H1 (cell line): ENCODE results near the gene CCDC91. TPM values are rescaled to one million over a fixed set of nuclear protein-coding genes. Genes with fewer than 3 reads are reported as not detected.

Experiments
- CTCF ChIA-PET: fragments of 300-600 bp; sonication (Branson Sonifier 250); formaldehyde crosslinking; loops from one replicate; lab custom pipeline; 2021; ENCODE audit not compliant: partially characterized antibody; lab: Charles Lee
- POLR2A ChIA-PET: fragments of 300-600 bp; sonication (Branson Sonifier 250); formaldehyde crosslinking; loops from one replicate; lab custom pipeline; 2021; ENCODE audit warnings: inconsistent platforms; ENCODE audit not compliant: partially characterized antibody; lab: Charles Lee
- DNase-seq, 2 experiments: peaks; one replicate each; pipeline versions ENCODE4 v3.0.0 to v3.0.0-alpha.2; 2010 to 2022; ENCODE audit warnings: low spot score in 2 of 2, low read depth in 1 of 2, mixed read lengths in 1 of 2
- FAIRE-seq: peaks from 2 replicates; lab custom pipeline; 2011; peaks lifted over from hg19 to GRCh38; lab: Jason Lieb, UNC
- H2AFZ ChIP-seq: 2 replicates; pipeline ENCODE4 v1.8.1; 2012; ENCODE audit warnings: low read length, inconsistent platforms
- H2AK5ac ChIP-seq: 2 replicates; pipeline ENCODE4 v1.6.1; 2013; ENCODE audit warnings: low read depth, low read length
- H2BK120ac ChIP-seq: replicated peaks from 2 replicates; pipeline ENCODE3; 2013; ENCODE audit warnings: low read depth, low read length, inconsistent platforms
- H2BK12ac ChIP-seq: 2 replicates; pipeline ENCODE4 v1.6.1; 2013; ENCODE audit warnings: low read depth, low read length
- H2BK15ac ChIP-seq: 2 replicates; pipeline ENCODE4 v1.6.1; 2013; ENCODE audit warnings: low read length
- H2BK20ac ChIP-seq: 2 replicates; pipeline ENCODE4 v1.6.1; 2013; ENCODE audit warnings: low read length
- H2BK5ac ChIP-seq: 2 replicates; pipeline ENCODE4 v1.6.1; 2013; ENCODE audit warnings: low read depth, low read length
- H3K14ac ChIP-seq: 2 replicates; pipeline ENCODE4 v1.6.1; 2013; ENCODE audit warnings: inconsistent platforms; ENCODE audit not compliant: insufficient read length
- H3K18ac ChIP-seq: 2 replicates; pipeline ENCODE4 v1.6.1; 2013; ENCODE audit warnings: low read length; ENCODE audit errors: extremely low read depth
- H3K23ac ChIP-seq: 2 replicates; pipeline ENCODE4 v1.6.1; 2013; ENCODE audit warnings: inconsistent platforms; ENCODE audit not compliant: insufficient read length
- H3K23me2 ChIP-seq: 2 replicates; pipeline ENCODE4 v1.6.1; 2013; ENCODE audit warnings: low read depth, low read length
- H3K27ac ChIP-seq: 2 replicates; pipeline ENCODE4 v1.6.1; 2011; ENCODE audit warnings: low read depth, low read length, inconsistent platforms
- H3K27me3 ChIP-seq, 4 experiments: replicated peaks in 1 of 4; 1 replicate in 1 of 4; 2 replicates in 3 of 4; pipeline versions ENCODE4 v1.6.1 to v1.8.1; 2011 to 2013; ENCODE audit warnings: low read length in 3 of 4, mild to moderate bottlenecking in 3 of 4, inconsistent platforms in 2 of 4, mixed read lengths in 2 of 4, moderate library complexity in 1 of 4; ENCODE audit not compliant: control insufficient read depth in 3 of 4, insufficient read depth in 3 of 4; ENCODE audit errors: extremely low read depth in 1 of 4
- H3K36me3 ChIP-seq, 4 experiments: 2 replicates each; pipeline versions ENCODE4 v1.6.1 to v1.8.1; 2011 to 2013; ENCODE audit warnings: mild to moderate bottlenecking in 4 of 4, low read length in 3 of 4, moderate library complexity in 2 of 4, control low read depth in 1 of 4, inconsistent platforms in 1 of 4; ENCODE audit not compliant: insufficient read depth in 4 of 4, control insufficient read depth in 2 of 4
- H3K4ac ChIP-seq: replicated peaks from 2 replicates; pipeline ENCODE3; 2013; ENCODE audit warnings: low read length, low read depth, mixed read lengths, inconsistent platforms; ENCODE audit not compliant: insufficient read length
- H3K4me1 ChIP-seq, 4 experiments: replicated peaks in 1 of 4; 1 replicate in 1 of 4; 2 replicates in 3 of 4; pipeline versions ENCODE4 v1.6.1 to v1.8.1; 2011 to 2013; ENCODE audit warnings: low read length in 3 of 4, inconsistent platforms in 2 of 4, mixed read lengths in 1 of 4; ENCODE audit not compliant: insufficient read depth in 4 of 4, control insufficient read depth in 3 of 4
- H3K4me2 ChIP-seq, 2 experiments: 2 replicates each; pipeline versions ENCODE4 v1.6.1 to v1.8.1; 2011 to 2013; ENCODE audit warnings: low read depth in 2 of 2, low read length in 2 of 2, control low read depth in 1 of 2, inconsistent platforms in 1 of 2, mild to moderate bottlenecking in 1 of 2; ENCODE audit not compliant: insufficient read depth in 1 of 2
- H3K4me3 ChIP-seq, 4 experiments: fragments of 200-600, 300-600 bp in 1 of 4; sonication (generic), shearing (Covaris generic), sonication (Bioruptor Twin) in 1 of 4; 2 replicates each; pipeline versions ENCODE4 v1.5.1 to v1.8.1; 2011 to 2016; ENCODE audit warnings: low read length in 4 of 4, low read depth in 3 of 4, control low read depth in 2 of 4, inconsistent platforms in 2 of 4, mild to moderate bottlenecking in 2 of 4, mixed read lengths in 1 of 4, moderate library complexity in 1 of 4; ENCODE audit not compliant: insufficient read depth in 2 of 4; ENCODE audit errors: extremely low read depth in 1 of 4
- H3K56ac ChIP-seq: replicated peaks from 2 replicates; pipeline ENCODE3; 2013; ENCODE audit warnings: low read depth, mild to moderate bottlenecking, mixed read lengths, low read length, inconsistent platforms; ENCODE audit not compliant: insufficient read length
- H3K79me1 ChIP-seq: 2 replicates; pipeline ENCODE4 v1.6.1; 2013; ENCODE audit warnings: low read depth, low read length, control low read depth
- H3K79me2 ChIP-seq, 2 experiments: 2 replicates each; pipeline versions ENCODE4 v1.6.1 to v1.8.1; 2012 to 2013; ENCODE audit warnings: low read length in 2 of 2, mild to moderate bottlenecking in 2 of 2, inconsistent platforms in 1 of 2; ENCODE audit not compliant: insufficient read depth in 2 of 2, control insufficient read depth in 1 of 2
- H3K9ac ChIP-seq, 4 experiments: replicated peaks in 1 of 4; 1 replicate in 1 of 4; 2 replicates in 3 of 4; pipeline versions ENCODE4 v1.6.1 to v1.8.1; 2011 to 2013; ENCODE audit warnings: low read depth in 3 of 4, low read length in 3 of 4, control low read depth in 2 of 4, mild to moderate bottlenecking in 2 of 4, moderate library complexity in 2 of 4, inconsistent platforms in 1 of 4; ENCODE audit errors: extremely low read depth in 1 of 4
- H3K9me3 ChIP-seq, 2 experiments: 2 replicates each; pipeline versions ENCODE4 v1.6.1 to v1.8.1; 2012 to 2013; ENCODE audit warnings: mild to moderate bottlenecking in 2 of 2, moderate library complexity in 2 of 2, control low read depth in 1 of 2, inconsistent platforms in 1 of 2, low read depth in 1 of 2, low read length in 1 of 2, mixed read lengths in 1 of 2; ENCODE audit not compliant: insufficient read depth in 2 of 2
- H4K20me1 ChIP-seq, 2 experiments: replicated peaks in 1 of 2; 2 replicates each; pipeline versions ENCODE3 to v1.8.1; 2011 to 2013; ENCODE audit warnings: inconsistent platforms in 2 of 2, low read length in 2 of 2, mild to moderate bottlenecking in 1 of 2; ENCODE audit not compliant: insufficient read depth in 2 of 2, control insufficient read depth in 1 of 2
- H4K5ac ChIP-seq: 2 replicates; pipeline ENCODE4 v1.6.1; 2013; ENCODE audit warnings: low read length, low read depth, mixed read lengths, inconsistent platforms; ENCODE audit not compliant: insufficient read length
- H4K8ac ChIP-seq: 2 replicates; pipeline ENCODE4 v1.8.0; 2013; ENCODE audit warnings: mild to moderate bottlenecking, moderate library complexity, low read length, inconsistent platforms; ENCODE audit not compliant: insufficient read depth; ENCODE audit errors: extremely low read depth
- H4K91ac ChIP-seq: replicated peaks from 2 replicates; pipeline ENCODE3; 2013; ENCODE audit warnings: low read length, mixed read lengths, inconsistent platforms; ENCODE audit not compliant: insufficient read length
- CEBPB ChIP-seq: IDR thresholded peaks from 2 replicates; pipeline ENCODE4 v1.6.1; 2012; ENCODE audit warnings: low read depth, low read length
- SIN3A ChIP-seq, 2 experiments: IDR thresholded peaks in 1 of 2; conservative IDR thresholded peaks in 1 of 2; 2 replicates each; pipeline ENCODE4 v1.6.1; 2011 to 2012; ENCODE audit warnings: low read length in 2 of 2, improper control_type of control experiment in 1 of 2, low read depth in 1 of 2, mild to moderate bottlenecking in 1 of 2
- WGBS, 2 experiments: shearing (Covaris generic) in 1 of 2; methylation state at CpG; one replicate each; pipeline versions ENCODE4 v1.1.6 to v1.1.7; 2013 to 2015; ENCODE audit warnings: low lambda C conversion rate in 2 of 2, mixed read lengths in 2 of 2, inconsistent platforms in 1 of 2, low coverage in 1 of 2, missing lambda C conversion rate in 1 of 2; ENCODE audit not compliant: insufficient replicate concordance in 2 of 2, insufficient coverage in 1 of 2, insufficient read length in 1 of 2; ENCODE audit errors: extremely low coverage in 1 of 2, missing lambda C conversion rate in 1 of 2; 5-methylcytosine and 5-hydroxymethylcytosine counted together
- polyA plus RNA-seq, 7 experiments: library from polyadenylated mRNA; depleted of rRNA in 3 of 7; stranded (reverse) in 5 of 7; unstranded in 2 of 7; fragments of >200 nt in 5 of 7; fragments of 200-250 nt in 2 of 7; gene quantifications; 1 replicate in 5 of 7; 2 replicates in 1 of 7; 4 replicates in 1 of 7; pipeline versions ENCODE4 v1.2.1 to v1.2.3, GENCODE V29; 2011 to 2013; ENCODE audit warnings: missing spikeins in 2 of 7, mixed read lengths in 2 of 7
- total RNA-seq: library from RNA; stranded (reverse); fragmentation: NEBNext Ultra II Directional; extraction: Animal tissue kit (Norgen Biotek cat#: 25700); gene quantifications from 2 replicates; pipeline ENCODE4 v1.2.1, GENCODE V29; 2021

The CCDC91 gene
- total and polyA plus RNA-seq, 2 of the 8 experiments (the other 6 are each of a cell fraction or from before 2014, with no cell fraction given) = 8.6 to 23.1 TPM

DNA sequence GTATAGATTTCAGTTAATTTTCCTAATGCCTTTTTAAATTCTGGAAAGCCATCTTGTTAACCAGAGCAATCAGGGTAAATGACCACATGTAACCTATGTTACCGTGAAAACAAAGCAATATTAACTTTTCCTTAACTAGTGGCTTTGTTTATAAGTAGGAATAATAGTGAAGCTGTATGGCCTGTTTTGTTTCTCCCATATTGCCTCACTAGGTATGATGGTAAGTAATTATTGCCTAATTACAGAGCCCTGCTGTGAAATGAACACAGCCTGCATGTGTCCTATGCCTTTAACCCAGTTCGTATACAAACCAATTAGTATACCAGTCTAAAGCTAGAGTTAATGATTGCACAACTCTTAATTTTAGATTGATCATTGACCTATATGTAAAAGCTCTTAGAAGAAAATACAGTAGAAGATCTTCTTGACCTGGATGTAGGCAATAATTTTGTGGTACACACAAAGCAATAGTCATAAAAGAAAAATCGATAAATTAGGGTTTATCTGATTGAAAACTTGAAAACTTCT, 249.9 kb downstream of the CCDC91 start:
- Histone ChIP-seq H3K23me2 (no peaks in the 10 kb centered on the region), H4K5ac (no peak overlapping the region), H3K18ac (no peak overlapping the region), H3K79me1 (no peaks in the 10 kb centered on the region), H2BK120ac (no peak overlapping the region), H3K9ac (no peak overlapping the region), H2BK20ac (no peak overlapping the region), H3K79me2 (no peaks in the 10 kb centered on the region), H3K4me2 (no peak overlapping the region), H2BK15ac (no peak overlapping the region), H2AK5ac (no peak overlapping the region), H2AFZ (no peak overlapping the region), H2BK12ac (no peak overlapping the region), H3K4me1 (peaks cover 0 to 3% (median 0%) of the 10 kb centered on the region in 4 experiments; a peak in 1 of 7 replicates), H4K91ac (no peak overlapping the region), H3K14ac (no peak overlapping the region), H4K8ac (no peak overlapping the region), H3K56ac (no peak overlapping the region), H3K27me3 (no peaks in the 10 kb centered on the region), H3K4me3 (no peak overlapping the region), H3K23ac (no peak overlapping the region), H3K27ac (no peak overlapping the region), H4K20me1 (no peaks in the 10 kb centered on the region), H3K4ac (no peak overlapping the region), H2BK5ac (no peak overlapping the region), H3K9me3 (no peaks in the 10 kb centered on the region), H3K36me3 (no peaks in the 10 kb centered on the region)
- TF ChIP-seq CEBPB (0 out of 2 replicates have a peak, but pooled peaks have one; percentile 21), SIN3A (conservative IDR thresholded peaks at IDR 0.05 in 1 of 2, IDR thresholded peaks at IDR 0.05 in 1 of 2; ENCODE audit: low read depth in 1 of 2, low read length in 2 of 2) (no peak)
- ChIA-PET POLR2A (no interaction called here), CTCF (no interaction called here)
- DNase-seq (no peak), FAIRE-seq (no peak)
- whole genome bisulfite sequencing, 2 experiments = 71% methylated on average over 3 of the region's 3 CpGs; no CpG with 5 or more reads in 1 of the 2 experiments
